ENCODE measurements around the gene ZBTB7A. TPM values are rescaled to one million over a fixed set of nuclear protein-coding genes. Genes with fewer than 3 reads are reported as not detected.

The ZBTB7A gene
- total and polyA plus RNA-seq, 2 of the 4 experiments (the other 2 are of a cell fraction) = 3.2 to 10.3 TPM

DNA sequence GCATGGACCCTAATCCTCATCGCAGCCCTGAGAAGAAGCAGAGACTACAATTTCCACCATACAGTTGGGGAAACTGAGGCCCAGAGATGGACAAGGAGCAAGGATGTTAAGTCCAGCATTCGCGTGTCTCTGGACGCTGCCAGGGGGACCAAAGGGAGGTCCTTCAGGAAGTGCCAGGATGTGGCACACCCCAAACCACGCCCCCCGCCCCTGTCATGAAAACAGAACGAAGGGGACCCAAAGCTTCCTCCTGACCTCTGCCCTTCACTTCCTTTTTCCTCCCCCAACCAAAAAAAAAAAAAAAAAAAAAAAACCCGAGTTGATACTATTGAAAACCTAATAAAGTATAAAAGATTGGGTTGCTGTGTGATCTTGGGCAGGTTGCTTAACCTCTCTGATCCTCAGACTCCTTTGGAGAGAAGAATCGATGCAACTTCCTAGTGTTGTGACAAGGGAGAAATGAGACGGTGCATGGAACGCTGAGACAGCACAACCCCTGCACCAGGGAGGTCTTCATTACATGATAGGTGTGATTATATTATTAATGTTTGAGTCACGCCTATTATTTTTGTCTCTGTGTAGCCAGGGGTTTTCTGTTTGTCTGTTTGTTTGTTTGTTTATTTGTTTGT lies 2.7 kb upstream of the ZBTB7A start:
- BruUV-seq (replicated peaks) = no TSS peak
- Histone ChIP-seq H3K14ac (replicated peaks; ENCODE audit: low read depth, low read length) (no peak overlapping the region), H3K4me2 (ENCODE audit: low read depth, low read length) (no peak overlapping the region), H3K27me3 (ENCODE audit: control insufficient read depth, insufficient read depth, low read length) (no peaks in the 10 kb centered on the region), H3K36me3 (ENCODE audit: control insufficient read depth, insufficient read depth, low read length) (no peaks in the 10 kb centered on the region), H4K8ac (ENCODE audit: low read depth in 2 of 2, low read length in 2 of 2) (no peak overlapping the region), H3K9me1 (ENCODE audit: insufficient read depth, low read length) (peaks cover 3% of the 10 kb centered on the region), H3K4ac (ENCODE audit: low read depth, low read length) (no peak overlapping the region), H2BK120ac (ENCODE audit: low read depth, low read length) (no peak overlapping the region), H3K9me3 (ENCODE audit: control insufficient read depth, insufficient read depth, low read length) (no peaks in the 10 kb centered on the region), H2BK20ac (ENCODE audit: low read depth, low read length) (no peak overlapping the region), H2AFZ (replicated peaks; ENCODE audit: low read length, poor library complexity) (no peak overlapping the region), H2BK15ac (ENCODE audit: low read depth, low read length) (no peak overlapping the region), H2AK5ac (ENCODE audit: low read depth, low read length) (no peak overlapping the region), H4K5ac (ENCODE audit: low read depth, low read length) (no peak overlapping the region), H3K4me1 (ENCODE audit: control insufficient read depth, insufficient read depth, low read length) (no peaks in the 10 kb centered on the region; the same call in 1 of the 2 replicates), H3K9ac (ENCODE audit: low read depth, low read length) (no peak overlapping the region), H3K4me3 (ENCODE audit: insufficient read depth, low read depth, low read length) (no peak overlapping the region), H3K56ac (ENCODE audit: extremely low read depth, insufficient read depth, low read length) (no peak overlapping the region), H4K91ac (ENCODE audit: insufficient read depth, low read depth, low read length) (no peak overlapping the region), H2AK9ac (replicated peaks; ENCODE audit: low read depth, low read length, poor library complexity) (no peak overlapping the region), H3K18ac (ENCODE audit: low read depth, low read length) (no peak overlapping the region), H3K79me1 (ENCODE audit: low read depth in 1 of 2, low read length in 2 of 2) (peaks cover 3% of the 10 kb centered on the region in 2 experiments; a peak in 1 of 4 replicates), H3K27ac (ENCODE audit: insufficient read depth, low read length) (no peak overlapping the region), H4K20me1 (ENCODE audit: insufficient read depth, low read length) (peaks cover 5% of the 10 kb centered on the region), H2BK5ac (ENCODE audit: low read depth, low read length, poor library complexity, severe bottlenecking) (no peak overlapping the region), H3K23ac (ENCODE audit: low read depth, low read length) (no peak overlapping the region)
- 63% methylated on average over 4 of the region's 12 CpGs; no CpG with 5 or more reads in 1 of the 2 experiments for WGBS, 2 experiments (ENCODE audit: extremely low coverage in 2 of 2, insufficient read length in 1 of 2)
- CTCF ChIA-PET = no interaction called here
- TF ChIP-seq CHD1 (IDR thresholded peaks at IDR 0.05; ENCODE audit: low read depth, low read length) (no peak), MXI1 (IDR thresholded peaks at IDR 0.05; ENCODE audit: borderline replicate concordance, low read depth, low read length) (no peak), MAFK (IDR thresholded peaks at IDR 0.05; ENCODE audit: low read depth, low read length) (no peak), RCOR1 (IDR thresholded peaks at IDR 0.05; ENCODE audit: insufficient replicate concordance, low read length) (no peak), SMC3 (IDR thresholded peaks at IDR 0.05; ENCODE audit: low read depth, low read length) (no peak)
- TF ChIP-seq, protein P1, sequence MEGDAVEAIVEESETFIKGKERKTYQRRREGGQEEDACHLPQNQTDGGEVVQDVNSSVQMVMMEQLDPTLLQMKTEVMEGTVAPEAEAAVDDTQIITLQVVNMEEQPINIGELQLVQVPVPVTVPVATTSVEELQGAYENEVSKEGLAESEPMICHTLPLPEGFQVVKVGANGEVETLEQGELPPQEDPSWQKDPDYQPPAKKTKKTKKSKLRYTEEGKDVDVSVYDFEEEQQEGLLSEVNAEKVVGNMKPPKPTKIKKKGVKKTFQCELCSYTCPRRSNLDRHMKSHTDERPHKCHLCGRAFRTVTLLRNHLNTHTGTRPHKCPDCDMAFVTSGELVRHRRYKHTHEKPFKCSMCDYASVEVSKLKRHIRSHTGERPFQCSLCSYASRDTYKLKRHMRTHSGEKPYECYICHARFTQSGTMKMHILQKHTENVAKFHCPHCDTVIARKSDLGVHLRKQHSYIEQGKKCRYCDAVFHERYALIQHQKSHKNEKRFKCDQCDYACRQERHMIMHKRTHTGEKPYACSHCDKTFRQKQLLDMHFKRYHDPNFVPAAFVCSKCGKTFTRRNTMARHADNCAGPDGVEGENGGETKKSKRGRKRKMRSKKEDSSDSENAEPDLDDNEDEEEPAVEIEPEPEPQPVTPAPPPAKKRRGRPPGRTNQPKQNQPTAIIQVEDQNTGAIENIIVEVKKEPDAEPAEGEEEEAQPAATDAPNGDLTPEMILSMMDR (conservative IDR thresholded peaks at IDR 0.05; ENCODE audit: low read depth, low read length) = no peak
- in situ Hi-C loops (cut with MboI; ENCODE audit: low sequenced_read_pairs) (no loop called here), dilution Hi-C loops (cut with HindIII; ENCODE audit: low sequenced_read_pairs, unreplicated experiment) (no loop called here), intact Hi-C loops (cut with micrococcal nuclease) (loop anchor here (5.0 kb wide), 1 partner anchor 118 kb away; no protein-coding TSS in a partner anchor)
- ATAC-seq (ENCODE audit: low read depth) (no peak), DNase-seq (no peak)
- POLR2A ChIA-PET (ENCODE audit: unreplicated experiment) = interaction anchor here (0.7 kb wide), 1 partner anchor 11 kb away, joined by 5 read pairs; no protein-coding TSS in a partner anchor
